ENCODE results near the gene UBA7. TPM values are rescaled to one million over a fixed set of nuclear protein-coding genes. Genes with fewer than 3 reads are reported as not detected.

Gene UBA7
- polyA plus RNA-seq, 1 donor from 2014 or later, result 4.0 TPM

DNA sequence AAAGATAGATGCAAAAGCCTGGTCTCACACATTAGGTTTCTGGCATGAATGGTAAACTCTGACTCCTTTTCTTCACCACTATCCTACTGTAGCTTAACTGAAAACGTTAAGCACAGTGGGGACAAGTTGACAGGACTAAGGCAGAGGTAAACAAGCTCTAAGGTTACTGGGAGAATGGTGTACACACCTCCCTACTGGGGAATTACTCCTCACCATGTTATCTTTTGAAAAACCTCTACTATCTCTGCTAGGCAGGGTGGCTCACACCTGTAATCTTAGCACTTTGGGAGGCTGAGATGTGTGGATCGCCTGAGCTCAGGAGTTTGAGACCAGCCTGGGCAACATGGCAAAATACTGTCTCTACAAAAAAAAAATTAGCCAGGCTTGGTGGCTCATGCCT lies 56.6 kb downstream of the UBA7 start:
- no peak overlapping the region for H3K4me2 ChIP-seq (ENCODE audit: low read length)
- H3K9me2 ChIP-seq (ENCODE audit: insufficient read depth, low read length), result no peaks in the 10 kb centered on the region
- H3K27ac ChIP-seq (ENCODE audit: low read length), result no peak overlapping the region
- H4K20me1 ChIP-seq (ENCODE audit: insufficient read depth), result no peaks in the 10 kb centered on the region
- H3K9me3 ChIP-seq (ENCODE audit: low read length), result no peaks in the 10 kb centered on the region
- TF ChIP-seq, protein P1, sequence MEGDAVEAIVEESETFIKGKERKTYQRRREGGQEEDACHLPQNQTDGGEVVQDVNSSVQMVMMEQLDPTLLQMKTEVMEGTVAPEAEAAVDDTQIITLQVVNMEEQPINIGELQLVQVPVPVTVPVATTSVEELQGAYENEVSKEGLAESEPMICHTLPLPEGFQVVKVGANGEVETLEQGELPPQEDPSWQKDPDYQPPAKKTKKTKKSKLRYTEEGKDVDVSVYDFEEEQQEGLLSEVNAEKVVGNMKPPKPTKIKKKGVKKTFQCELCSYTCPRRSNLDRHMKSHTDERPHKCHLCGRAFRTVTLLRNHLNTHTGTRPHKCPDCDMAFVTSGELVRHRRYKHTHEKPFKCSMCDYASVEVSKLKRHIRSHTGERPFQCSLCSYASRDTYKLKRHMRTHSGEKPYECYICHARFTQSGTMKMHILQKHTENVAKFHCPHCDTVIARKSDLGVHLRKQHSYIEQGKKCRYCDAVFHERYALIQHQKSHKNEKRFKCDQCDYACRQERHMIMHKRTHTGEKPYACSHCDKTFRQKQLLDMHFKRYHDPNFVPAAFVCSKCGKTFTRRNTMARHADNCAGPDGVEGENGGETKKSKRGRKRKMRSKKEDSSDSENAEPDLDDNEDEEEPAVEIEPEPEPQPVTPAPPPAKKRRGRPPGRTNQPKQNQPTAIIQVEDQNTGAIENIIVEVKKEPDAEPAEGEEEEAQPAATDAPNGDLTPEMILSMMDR (IDR thresholded peaks at IDR 0.05; ENCODE audit: poor library complexity, severe bottlenecking), result no peak
- TF ChIP-seq EZH2 (IDR thresholded peaks at IDR 0.05; ENCODE audit: borderline replicate concordance, insufficient read depth, low read length, poor library complexity, severe bottlenecking) (no peak), SMC3 (conservative IDR thresholded peaks at IDR 0.05; ENCODE audit: poor library complexity) (no peak), POLR2AphosphoS5 (IDR thresholded peaks at IDR 0.05) (no peak), TAF1 (IDR thresholded peaks at IDR 0.05; ENCODE audit: low read depth) (no peak), EP300 (conservative IDR thresholded peaks at IDR 0.05; ENCODE audit: poor library complexity, severe bottlenecking) (no peak), RAD21 (conservative IDR thresholded peaks at IDR 0.05) (no peak), MXI1 (conservative IDR thresholded peaks at IDR 0.05; ENCODE audit: poor library complexity, severe bottlenecking) (no peak)
- TF ChIP-seq, protein P2, sequence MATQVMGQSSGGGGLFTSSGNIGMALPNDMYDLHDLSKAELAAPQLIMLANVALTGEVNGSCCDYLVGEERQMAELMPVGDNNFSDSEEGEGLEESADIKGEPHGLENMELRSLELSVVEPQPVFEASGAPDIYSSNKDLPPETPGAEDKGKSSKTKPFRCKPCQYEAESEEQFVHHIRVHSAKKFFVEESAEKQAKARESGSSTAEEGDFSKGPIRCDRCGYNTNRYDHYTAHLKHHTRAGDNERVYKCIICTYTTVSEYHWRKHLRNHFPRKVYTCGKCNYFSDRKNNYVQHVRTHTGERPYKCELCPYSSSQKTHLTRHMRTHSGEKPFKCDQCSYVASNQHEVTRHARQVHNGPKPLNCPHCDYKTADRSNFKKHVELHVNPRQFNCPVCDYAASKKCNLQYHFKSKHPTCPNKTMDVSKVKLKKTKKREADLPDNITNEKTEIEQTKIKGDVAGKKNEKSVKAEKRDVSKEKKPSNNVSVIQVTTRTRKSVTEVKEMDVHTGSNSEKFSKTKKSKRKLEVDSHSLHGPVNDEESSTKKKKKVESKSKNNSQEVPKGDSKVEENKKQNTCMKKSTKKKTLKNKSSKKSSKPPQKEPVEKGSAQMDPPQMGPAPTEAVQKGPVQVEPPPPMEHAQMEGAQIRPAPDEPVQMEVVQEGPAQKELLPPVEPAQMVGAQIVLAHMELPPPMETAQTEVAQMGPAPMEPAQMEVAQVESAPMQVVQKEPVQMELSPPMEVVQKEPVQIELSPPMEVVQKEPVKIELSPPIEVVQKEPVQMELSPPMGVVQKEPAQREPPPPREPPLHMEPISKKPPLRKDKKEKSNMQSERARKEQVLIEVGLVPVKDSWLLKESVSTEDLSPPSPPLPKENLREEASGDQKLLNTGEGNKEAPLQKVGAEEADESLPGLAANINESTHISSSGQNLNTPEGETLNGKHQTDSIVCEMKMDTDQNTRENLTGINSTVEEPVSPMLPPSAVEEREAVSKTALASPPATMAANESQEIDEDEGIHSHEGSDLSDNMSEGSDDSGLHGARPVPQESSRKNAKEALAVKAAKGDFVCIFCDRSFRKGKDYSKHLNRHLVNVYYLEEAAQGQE (IDR thresholded peaks at IDR 0.05; ENCODE audit: borderline replicate concordance), result no peak
- H3K79me2 ChIP-seq (replicated peaks; ENCODE audit: insufficient read depth, low read length), result peaks cover 60% of the 10 kb centered on the region
- no peaks in the 10 kb centered on the region for H3F3A ChIP-seq (ENCODE audit: insufficient read depth, low read length, poor library complexity, severe bottlenecking)
- no peak overlapping the region for H3K9ac ChIP-seq (ENCODE audit: low read length)
- no peak overlapping the region for H2AFZ ChIP-seq (ENCODE audit: low read depth, low read length)
- no peaks in the 10 kb centered on the region for H3K27me3 ChIP-seq (ENCODE audit: insufficient read depth, low read depth, low read length)
- no peak overlapping the region for H3K4me3 ChIP-seq (ENCODE audit: low read length)
- no peaks in the 10 kb centered on the region for H3K36me3 ChIP-seq (ENCODE audit: insufficient read depth, low read length)

DNA sequence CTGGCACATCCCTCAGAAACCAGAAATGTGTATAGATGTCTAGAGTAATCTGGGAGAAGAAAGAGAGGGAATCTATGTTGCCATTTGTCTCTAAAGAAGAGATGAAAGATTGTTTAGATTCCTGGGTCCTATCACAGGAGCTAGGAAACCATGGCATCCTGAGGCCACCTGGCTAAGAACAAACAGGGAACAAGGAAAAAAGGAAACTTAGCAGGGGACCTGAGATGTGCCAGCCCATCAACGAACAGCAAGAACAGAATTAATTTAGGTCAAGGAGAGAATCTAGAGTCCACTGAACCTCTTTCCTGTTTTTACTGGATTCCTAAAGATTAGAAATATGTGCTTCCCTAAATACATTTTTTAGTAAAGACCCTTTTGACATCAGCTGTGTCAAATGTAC lies 57.7 kb downstream of the UBA7 start:
- H3K9me2 ChIP-seq (ENCODE audit: insufficient read depth, low read length), result no peaks in the 10 kb centered on the region
- no peaks in the 10 kb centered on the region for H3F3A ChIP-seq (ENCODE audit: insufficient read depth, low read length, poor library complexity, severe bottlenecking)
- H2AFZ ChIP-seq (ENCODE audit: low read depth, low read length), result no peak overlapping the region
- no peak overlapping the region for H3K9ac ChIP-seq (ENCODE audit: low read length)
- H3K9me3 ChIP-seq (ENCODE audit: low read length), result no peaks in the 10 kb centered on the region
- H3K27me3 ChIP-seq (ENCODE audit: insufficient read depth, low read depth, low read length), result no peaks in the 10 kb centered on the region
- H3K36me3 ChIP-seq (ENCODE audit: insufficient read depth, low read length), result no peaks in the 10 kb centered on the region
- H3K4me3 ChIP-seq (ENCODE audit: low read length), result no peak overlapping the region
- TF ChIP-seq EP300 (conservative IDR thresholded peaks at IDR 0.05; ENCODE audit: poor library complexity, severe bottlenecking) (no peak), RAD21 (conservative IDR thresholded peaks at IDR 0.05) (no peak), POLR2AphosphoS5 (IDR thresholded peaks at IDR 0.05) (no peak), TAF1 (IDR thresholded peaks at IDR 0.05; ENCODE audit: low read depth) (no peak), SMC3 (conservative IDR thresholded peaks at IDR 0.05; ENCODE audit: poor library complexity) (no peak), EZH2 (IDR thresholded peaks at IDR 0.05; ENCODE audit: borderline replicate concordance, insufficient read depth, low read length, poor library complexity, severe bottlenecking) (no peak), MXI1 (conservative IDR thresholded peaks at IDR 0.05; ENCODE audit: poor library complexity, severe bottlenecking) (no peak)
- TF ChIP-seq, protein P2 (IDR thresholded peaks at IDR 0.05; ENCODE audit: borderline replicate concordance), result no peak
- TF ChIP-seq, protein P1 (IDR thresholded peaks at IDR 0.05; ENCODE audit: poor library complexity, severe bottlenecking), result no peak
- no peak overlapping the region for H3K27ac ChIP-seq (ENCODE audit: low read length)
- H3K4me2 ChIP-seq (ENCODE audit: low read length), result no peak overlapping the region
- no peaks in the 10 kb centered on the region for H4K20me1 ChIP-seq (ENCODE audit: insufficient read depth)
- peaks cover 60% of the 10 kb centered on the region for H3K79me2 ChIP-seq (replicated peaks; ENCODE audit: insufficient read depth, low read length)
